Stimulated activated CD8-positive, alpha-beta memory T cell treated with anti-CD3 and anti-CD28 coated beads, Interleukin-2, amount 100 ng/mL, for 48 hours (primary cell): ENCODE measurements around the gene WDR83.

Source experiments
- DNase-seq, 2 donors: peaks; one replicate each; pipeline ENCODE4 v3.0.0-alpha.2; 2020; ENCODE audit warnings: low read depth in 2 of 2

The WDR83 gene

GRCh38 chr19:12715102-12715501 lies 48.5 kb downstream of the WDR83 start:
- DNase-seq: no peak

- DNase-seq: no peak
Measured at GRCh38 chr19:12715929-12716328, 49.3 kb downstream of the WDR83 start.

GRCh38 chr19:12720296-12720695 lies 53.7 kb downstream of the WDR83 start:
- no peak for DNase-seq

- DNase-seq: no peak
Measured at GRCh38 chr19:12720851-12721655, 54.4 kb downstream of the WDR83 start.

GRCh38 chr19:12721656-12722565 lies 55.3 kb downstream of the WDR83 start:
- DNase-seq: peak; percentile 28 to 40

GRCh38 chr19:12722566-12723380 lies 56.2 kb downstream of the WDR83 start:
- DNase-seq: peak; percentile 87 to 88

- no peak for DNase-seq
Measured at GRCh38 chr19:12723381-12723640, 56.7 kb downstream of the WDR83 start.

- peak; percentile 52 to 69 for DNase-seq
Measured at GRCh38 chr19:12723641-12724426, 57.2 kb downstream of the WDR83 start, which contains the start of gene TNPO2. Gene TNPO2 (minus strand): TSS chr19:12723932. CDS start chr19:12720977, 2,955 bp downstream.
